COLO668 (cell line): ENCODE results near the gene ASAP2.

ENCODE experiments used
- DNase-seq: peaks from one replicate; lab custom pipeline; 2025; ENCODE audit not compliant: unreplicated experiment; lab: John Stamatoyannopoulos, UW

Gene ASAP2

GRCh38 chr2:9230051-9230802 lies 23.6 kb downstream of the ASAP2 start:
- no peak for DNase-seq

- no peak for DNase-seq
These were observed 24.3 kb downstream of the ASAP2 start for GRCh38 chr2:9230881-9231280.

- no peak for DNase-seq
These were observed 24.9 kb downstream of the ASAP2 start for GRCh38 chr2:9231291-9232165.

GRCh38 chr2:9232166-9232479 lies 25.5 kb downstream of the ASAP2 start:
- no peak for DNase-seq

- no peak for DNase-seq
These were observed 26.3 kb downstream of the ASAP2 start for GRCh38 chr2:9232886-9233285.

GRCh38 chr2:9234680-9235146 lies 28.1 kb downstream of the ASAP2 start:
- DNase-seq = no peak

GRCh38 chr2:9235147-9236044 lies 28.8 kb downstream of the ASAP2 start:
- DNase-seq = no peak

GRCh38 chr2:9236045-9236344 lies 29.4 kb downstream of the ASAP2 start:
- DNase-seq = no peak

GRCh38 chr2:9236867-9237266 lies 30.3 kb downstream of the ASAP2 start:
- DNase-seq = no peak

- DNase-seq = no peak
These were observed 31.2 kb downstream of the ASAP2 start for GRCh38 chr2:9237831-9238230.

GRCh38 chr2:9238591-9239326 lies 32.1 kb downstream of the ASAP2 start:
- DNase-seq = no peak

- DNase-seq = no peak
These were observed 33.0 kb downstream of the ASAP2 start for GRCh38 chr2:9239616-9240015.

- DNase-seq = no peak
These were observed 34.1 kb downstream of the ASAP2 start for GRCh38 chr2:9240745-9241144.

GRCh38 chr2:9241233-9241632 lies 34.6 kb downstream of the ASAP2 start:
- no peak for DNase-seq

- no peak for DNase-seq
These were observed 36.7 kb downstream of the ASAP2 start for GRCh38 chr2:9243357-9243756.

- no peak for DNase-seq
These were observed 38.5 kb downstream of the ASAP2 start for GRCh38 chr2:9244985-9245544.

- DNase-seq = no peak
These were observed 40.6 kb downstream of the ASAP2 start for GRCh38 chr2:9247177-9247576.

- DNase-seq = no peak
These were observed 41.2 kb downstream of the ASAP2 start for GRCh38 chr2:9247786-9248185.

GRCh38 chr2:9248363-9248762 lies 41.8 kb downstream of the ASAP2 start:
- DNase-seq = no peak

GRCh38 chr2:9249020-9249800 lies 42.6 kb downstream of the ASAP2 start:
- no peak for DNase-seq
